Lung (tissue), 12 donors: ENCODE results near the gene HYAL4. TPM values are rescaled to one million over a fixed set of nuclear protein-coding genes. Genes with fewer than 3 reads are reported as not detected.

Source experiments
- ATAC-seq: fragments of 200-7000 bp; cut with Tn5 transposase; one replicate; pipeline ENCODE4 v1.9.1; 2020; ENCODE audit warnings: moderate number of reproducible peaks; ENCODE audit not compliant: insufficient read depth, low FRiP score
- DNase-seq, 3 donors: peaks; one replicate each; pipeline ENCODE4 v3.0.0-alpha.2; 2013 to 2017
- H3K27ac ChIP-seq, 2 donors: one replicate each; pipeline ENCODE4 v1.5.1; 2013; ENCODE audit warnings: mild to moderate bottlenecking in 2 of 2, moderate library complexity in 2 of 2, control low read depth in 1 of 2, inconsistent platforms in 1 of 2, low read depth in 1 of 2, low read length in 1 of 2
- H3K27me3 ChIP-seq, 3 donors: one replicate each; pipeline ENCODE4 v1.5.1; 2013; ENCODE audit warnings: low read length in 2 of 3; ENCODE audit not compliant: control insufficient read depth in 3 of 3, insufficient read depth in 3 of 3
- H3K36me3 ChIP-seq, 4 donors: one replicate each; pipeline ENCODE4 v1.5.1; 2013; ENCODE audit warnings: low read length in 4 of 4, mild to moderate bottlenecking in 1 of 4, moderate library complexity in 1 of 4; ENCODE audit not compliant: control insufficient read depth in 4 of 4, insufficient read depth in 4 of 4
- H3K4me1 ChIP-seq, 5 donors: one replicate each; pipeline ENCODE4 v1.5.1; 2013; ENCODE audit warnings: low read length in 5 of 5, mild to moderate bottlenecking in 2 of 5, moderate library complexity in 1 of 5; ENCODE audit not compliant: control insufficient read depth in 5 of 5, insufficient read depth in 5 of 5
- H3K4me3 ChIP-seq: one replicate; pipeline ENCODE4 v1.5.1; 2013; ENCODE audit warnings: mild to moderate bottlenecking, control low read depth, moderate library complexity
- H3K9ac ChIP-seq, 2 donors: one replicate each; pipeline ENCODE4 v1.5.1; 2013; ENCODE audit warnings: low read length in 2 of 2, control low read depth in 1 of 2; ENCODE audit not compliant: insufficient read depth in 1 of 2
- H3K9me3 ChIP-seq, 4 donors: one replicate each; pipeline ENCODE4 v1.5.1; 2013; ENCODE audit warnings: low read length in 3 of 4, mild to moderate bottlenecking in 1 of 4, moderate library complexity in 1 of 4; ENCODE audit not compliant: control insufficient read depth in 4 of 4, insufficient read depth in 3 of 4
- CTCF ChIP-seq: IDR thresholded peaks from 2 replicates; pipeline ENCODE4 v1.5.1; 2012; ENCODE audit warnings: mild to moderate bottlenecking; ENCODE audit errors: control extremely low read depth, extremely low read depth
- WGBS, 2 donors: extraction: QIAGEN DNeasy Blood & Tissue Kit; methylation state at CpG; one replicate each; pipeline ENCODE4 v1.1.7; 2013; 5-methylcytosine and 5-hydroxymethylcytosine counted together
- polyA plus RNA-seq, 2 donors: library from polyadenylated mRNA; stranded (reverse); fragments of 200-250 nt; gene quantifications; one replicate each; pipeline ENCODE4 v1.2.1, GENCODE V29; 2013
- total RNA-seq, 2 donors: library from RNA; depleted of rRNA in 1 of 2; stranded (reverse); fragments of >200 nt in 1 of 2; gene quantifications; one replicate each; pipeline ENCODE4 v1.2.1, GENCODE V29; 2014 to 2021
- donor health status: control.
- donor health status: control.
- donor health status: Bipolar disorder and iron deficiency.
- donor health status: healthy.
- donor health status: DM: yes; HTN: yes; CAD: no.

The HYAL4 gene
- total and polyA plus RNA-seq, 4 donors = 0.07 to 0.74 TPM; not detected in 2

GRCh38 chr7:123797673-123798531, 47.1 kb upstream of the HYAL4 start:
- Histone ChIP-seq H3K4me3 (no peak overlapping the region), H3K9ac (no peak overlapping the region), H3K36me3 (no peaks in the 10 kb centered on the region), H3K4me1 (peaks cover 0 to 5% (median 0%) of the 10 kb centered on the region in 5 donors), H3K27ac (peak overlapping the region in 1 of 2 donors; percentile 30), H3K9me3 (no peaks in the 10 kb centered on the region), H3K27me3 (no peaks in the 10 kb centered on the region)
- peak; percentile 25 for TF ChIP-seq CTCF
- peak; percentile 93 for ATAC-seq
- DNase-seq = peak in 2 of 3 donors; percentile 82 to 85
- WGBS, 2 donors = 50 to 54% methylated on average over 2 of the region's 2 CpGs

- no peak overlapping the region for H3K4me3 ChIP-seq
- peaks cover 0 to 5% (median 0%) of the 10 kb centered on the region in 5 donors for H3K4me1 ChIP-seq
- no peaks in the 10 kb centered on the region for H3K36me3 ChIP-seq
- no peaks in the 10 kb centered on the region for H3K27me3 ChIP-seq
- ATAC-seq = peak; percentile 64
- no peak for DNase-seq
- peak overlapping the region in 1 of 2 donors; percentile 30 for H3K27ac ChIP-seq
- no peak for TF ChIP-seq CTCF
- no peaks in the 10 kb centered on the region for H3K9me3 ChIP-seq
- 55 to 85% methylated on average over 6 of the region's 6 CpGs for WGBS, 2 donors
- no peak overlapping the region for H3K9ac ChIP-seq
These were observed 46.3 kb upstream of the HYAL4 start for GRCh38 chr7:123798532-123799188.

- Histone ChIP-seq H3K27me3 (no peaks in the 10 kb centered on the region), H3K9ac (no peak overlapping the region), H3K4me1 (peaks cover 0 to 4% (median 0%) of the 10 kb centered on the region in 5 donors), H3K27ac (no peak overlapping the region), H3K4me3 (no peak overlapping the region), H3K9me3 (no peaks in the 10 kb centered on the region), H3K36me3 (no peaks in the 10 kb centered on the region)
- WGBS, 2 donors = 76 to 85% methylated on average over 1 of the region's 1 CpG
- DNase-seq = no peak
- TF ChIP-seq CTCF = no peak
- no peak for ATAC-seq
These were observed 42.7 kb upstream of the HYAL4 start for GRCh38 chr7:123802249-123802648.
